Dedifferentiated amniotic fluid mesenchymal stem cell (primary cell): ENCODE measurements around the gene ESR1.
A peak's percentile ranks its signal among the peaks of the same experiment; 100 is the strongest.

ENCODE experiments used
- DNase-seq: peaks from one replicate; pipeline ENCODE4 v3.0.0-alpha.2; 2016; ENCODE audit errors: extremely low spot score

ESR1 gene

DNA sequence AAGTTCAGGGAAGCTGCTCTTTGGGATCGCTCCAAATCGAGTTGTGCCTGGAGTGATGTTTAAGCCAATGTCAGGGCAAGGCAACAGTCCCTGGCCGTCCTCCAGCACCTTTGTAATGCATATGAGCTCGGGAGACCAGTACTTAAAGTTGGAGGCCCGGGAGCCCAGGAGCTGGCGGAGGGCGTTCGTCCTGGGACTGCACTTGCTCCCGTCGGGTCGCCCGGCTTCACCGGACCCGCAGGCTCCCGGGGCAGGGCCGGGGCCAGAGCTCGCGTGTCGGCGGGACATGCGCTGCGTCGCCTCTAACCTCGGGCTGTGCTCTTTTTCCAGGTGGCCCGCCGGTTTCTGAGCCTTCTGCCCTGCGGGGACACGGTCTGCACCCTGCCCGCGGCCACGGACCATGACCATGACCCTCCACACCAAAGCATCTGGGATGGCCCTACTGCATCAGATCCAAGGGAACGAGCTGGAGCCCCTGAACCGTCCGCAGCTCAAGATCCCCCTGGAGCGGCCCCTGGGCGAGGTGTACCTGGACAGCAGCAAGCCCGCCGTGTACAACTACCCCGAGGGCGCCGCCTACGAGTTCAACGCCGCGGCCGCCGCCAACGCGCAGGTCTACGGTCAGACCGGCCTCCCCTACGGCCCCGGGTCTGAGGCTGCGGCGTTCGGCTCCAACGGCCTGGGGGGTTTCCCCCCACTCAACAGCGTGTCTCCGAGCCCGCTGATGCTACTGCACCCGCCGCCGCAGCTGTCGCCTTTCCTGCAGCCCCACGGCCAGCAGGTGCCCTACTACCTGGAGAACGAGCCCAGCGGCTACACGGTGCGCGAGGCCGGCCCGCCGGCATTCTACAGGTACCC, at the start of gene ESR1:
Gene ESR1, plus strand, starts transcription at position 170 of the 858 bp plus-strand sequence. Its CDS starts 231 bp downstream, at position 401.
- no peak for DNase-seq

DNA sequence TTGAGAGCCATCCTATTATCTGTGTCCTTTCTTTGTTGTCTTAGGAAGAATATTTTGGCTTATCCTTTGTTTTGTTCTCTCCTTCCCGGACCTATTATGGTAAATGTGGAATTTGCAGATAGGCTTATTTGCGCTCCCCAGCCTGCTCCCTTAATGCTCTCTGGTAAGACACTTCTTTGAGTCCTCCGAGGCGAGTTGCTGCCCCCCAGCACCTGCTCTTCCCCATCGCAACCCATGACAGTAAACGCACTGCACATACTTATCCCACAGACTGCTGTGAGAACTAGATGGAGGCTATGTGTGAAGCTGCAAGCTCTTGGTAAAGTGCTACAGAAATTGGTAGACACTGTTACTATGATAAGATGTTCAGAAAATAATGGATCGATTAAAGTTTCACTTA, 47.0 kb upstream of the ESR1 start:
- no peak for DNase-seq

DNA sequence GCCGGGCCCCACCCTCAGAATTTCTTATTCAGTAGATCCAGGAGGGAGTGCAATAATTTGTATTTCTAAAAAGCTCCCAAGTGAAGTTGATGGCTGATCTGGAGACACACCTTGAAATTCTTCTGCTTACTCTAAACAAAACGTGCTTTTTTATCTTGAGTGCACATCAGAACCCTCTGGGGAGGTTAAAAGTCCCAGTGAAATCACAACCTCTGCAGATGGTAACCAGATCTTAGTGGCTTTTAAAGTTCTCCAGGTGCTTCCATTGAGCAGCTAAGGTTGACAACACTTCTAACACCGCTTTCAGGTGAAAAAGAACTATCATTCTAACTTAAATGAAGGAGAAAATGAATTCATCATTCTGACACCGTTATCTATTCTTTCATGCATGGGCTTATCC, 45.6 kb upstream of the ESR1 start:
- no peak for DNase-seq

DNA sequence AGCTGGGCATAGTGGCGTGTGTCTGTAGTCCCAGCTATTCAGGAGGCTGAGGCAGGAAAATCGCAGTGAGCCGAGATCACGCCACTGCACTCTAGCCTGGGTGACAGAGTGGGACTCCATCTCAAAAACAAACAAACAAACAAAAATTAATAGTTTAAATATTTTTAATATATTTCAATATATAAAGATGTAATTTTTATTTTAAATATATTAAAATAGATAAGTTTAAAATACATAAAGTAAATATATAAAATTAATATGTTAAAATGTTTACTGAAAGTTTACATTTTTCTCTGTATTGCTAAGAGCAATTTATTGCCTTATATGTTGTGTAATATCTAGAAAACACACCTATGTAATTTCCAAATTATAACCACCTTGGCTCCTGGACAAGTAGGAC, 44.7 kb upstream of the ESR1 start:
- no peak for DNase-seq

DNA sequence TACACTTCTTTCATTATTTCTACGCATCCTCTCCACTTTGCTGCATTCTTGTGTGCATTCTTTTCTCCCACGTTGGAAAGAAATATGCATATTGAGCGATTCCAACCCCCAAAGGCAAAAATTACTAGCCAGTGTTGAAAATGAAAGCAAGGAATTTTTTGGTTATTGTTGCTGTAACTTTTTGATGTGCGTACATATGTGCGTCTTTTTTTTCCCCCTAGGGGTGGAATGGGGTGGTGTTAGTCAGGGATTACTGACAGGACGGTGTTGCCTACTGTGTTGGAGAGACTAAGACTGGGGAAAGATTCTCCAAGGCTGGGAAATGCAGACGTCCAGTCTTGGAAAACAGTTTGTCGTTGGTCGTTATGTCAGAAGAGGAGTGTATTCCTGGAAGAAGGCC, 44.2 kb upstream of the ESR1 start:
- DNase-seq: no peak

DNA sequence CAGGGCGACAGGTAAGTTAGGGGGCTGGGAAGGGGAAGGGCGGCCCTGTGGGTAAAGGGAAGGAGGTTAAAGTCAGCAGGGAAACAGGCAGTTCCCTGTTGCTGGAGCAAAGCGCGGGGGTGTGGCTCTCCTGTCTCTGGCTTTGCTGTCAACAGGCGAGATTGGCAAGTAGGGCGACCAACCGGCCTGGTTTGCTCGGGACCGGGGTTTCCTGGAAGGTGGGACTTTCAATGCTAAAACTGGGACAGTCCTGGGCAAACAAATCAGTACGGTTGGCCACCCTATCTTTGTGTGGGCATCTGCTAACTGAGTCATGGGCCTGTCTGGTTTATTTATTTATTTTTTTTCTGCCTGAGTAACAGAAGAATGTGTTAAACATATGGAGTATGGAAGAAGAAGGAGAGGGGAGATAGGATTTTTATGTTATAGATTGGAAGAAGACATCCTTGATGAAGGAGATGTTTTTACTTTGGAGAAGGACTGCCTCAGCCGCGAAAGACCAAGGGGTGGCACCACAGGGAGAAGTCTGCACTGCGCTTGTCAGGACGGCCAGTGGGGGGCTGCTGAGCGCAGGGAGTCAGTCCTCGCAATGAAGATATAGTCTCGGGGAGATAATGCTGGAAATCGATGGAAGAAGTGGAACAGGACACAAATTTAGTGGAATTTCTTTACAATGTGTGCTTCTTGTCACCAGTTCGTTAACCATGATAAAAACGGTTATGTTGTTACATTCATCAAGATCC, 43.4 kb upstream of the ESR1 start:
- DNase-seq: peak; percentile 19

DNA sequence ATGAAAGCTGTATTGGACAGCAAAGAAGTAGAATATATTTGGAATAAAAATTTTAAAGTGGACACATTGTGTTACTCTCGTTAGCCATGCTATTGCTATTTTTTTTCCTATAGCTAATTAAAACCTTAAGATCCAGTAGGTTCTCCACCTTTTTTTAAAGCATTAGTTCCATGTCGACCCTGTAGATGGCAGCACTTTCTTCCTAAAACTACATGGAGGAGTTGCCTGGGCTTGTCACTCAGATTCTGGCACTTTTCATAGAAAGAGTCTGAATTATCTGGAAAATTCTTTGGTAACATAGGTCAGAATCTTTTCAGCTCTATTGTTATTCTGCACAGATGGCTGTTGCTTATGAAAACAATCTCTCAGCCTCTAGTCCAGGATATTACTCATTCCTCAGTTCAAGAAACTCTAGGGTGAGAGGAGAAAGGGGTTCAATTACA, 42.0 kb upstream of the ESR1 start:
- peak; percentile 90 for DNase-seq

DNA sequence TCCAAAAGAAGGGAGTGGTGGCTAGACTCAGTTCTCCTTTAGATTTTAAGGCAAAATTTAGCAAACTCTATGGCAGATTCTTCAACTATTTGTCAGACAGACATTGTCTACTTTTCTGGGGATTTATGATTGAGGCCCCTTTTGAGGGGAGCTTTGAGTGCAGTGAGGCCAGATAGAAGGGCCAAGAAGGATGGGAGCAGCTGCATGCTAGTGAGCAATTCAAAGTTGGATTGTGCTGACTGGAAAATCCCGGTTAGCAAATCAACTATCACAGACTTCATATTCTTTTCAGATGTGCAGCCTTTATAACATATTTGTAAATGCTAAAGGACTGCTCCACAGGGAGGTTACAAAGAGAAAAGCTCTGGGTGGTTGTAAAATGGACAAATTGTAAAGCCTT, 35.0 kb upstream of the ESR1 start:
- DNase-seq: no peak

DNA sequence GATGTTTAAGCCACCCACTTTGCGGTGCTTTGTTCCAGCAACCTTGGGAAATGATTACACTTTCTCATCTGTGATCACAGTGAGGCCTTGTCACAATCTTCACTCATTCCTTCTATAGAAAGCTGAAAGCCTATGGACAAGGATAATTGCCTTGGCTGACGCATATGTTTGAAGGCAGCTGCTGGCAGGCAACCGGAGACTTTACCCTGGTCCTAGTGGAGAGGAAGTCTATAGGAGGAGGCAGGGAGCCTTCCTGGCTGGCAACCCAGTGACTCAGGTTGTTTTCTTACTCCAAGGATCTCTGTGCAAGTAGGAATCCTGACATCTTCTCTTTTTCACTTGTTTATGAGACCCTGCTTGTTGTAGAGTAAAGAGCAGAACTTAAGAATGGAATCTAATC, 34.1 kb upstream of the ESR1 start:
- no peak for DNase-seq

DNA sequence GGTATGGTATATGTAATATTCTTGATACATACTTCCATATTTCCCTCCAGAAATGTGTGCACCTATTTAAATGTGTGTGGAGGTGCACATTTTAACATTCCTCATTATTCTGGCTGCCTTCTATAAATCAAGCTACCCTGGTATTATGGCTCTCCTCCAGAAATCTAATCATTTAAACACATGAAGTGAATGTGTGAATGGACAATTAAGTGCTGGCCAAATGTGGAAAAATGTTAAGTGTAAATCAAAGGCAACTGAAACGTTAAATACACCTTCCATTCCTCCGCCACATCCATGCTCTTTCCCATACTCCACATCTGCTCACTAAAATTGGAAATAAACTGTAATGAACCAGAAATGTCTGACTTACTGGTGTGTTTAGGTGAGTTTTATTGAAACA, 24.9 kb upstream of the ESR1 start:
- DNase-seq: no peak

DNA sequence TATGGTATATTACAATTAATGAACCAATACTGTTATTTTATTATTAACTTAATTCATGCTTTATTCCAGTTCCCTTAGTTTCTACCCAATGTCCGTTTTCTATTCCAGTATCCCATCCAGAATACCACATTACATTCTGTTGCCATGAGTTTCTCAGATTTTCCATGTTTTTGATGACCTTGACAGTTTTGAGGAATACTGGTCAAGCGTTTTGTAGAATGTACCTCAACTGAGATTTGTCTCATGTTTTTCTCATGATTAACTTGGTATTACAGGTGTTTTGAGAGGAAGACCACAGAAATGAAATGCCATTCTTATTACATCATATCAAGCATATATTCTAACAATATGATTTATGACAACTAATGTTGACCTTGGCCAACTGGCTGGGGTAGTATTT, 23.8 kb upstream of the ESR1 start:
- DNase-seq: no peak

DNA sequence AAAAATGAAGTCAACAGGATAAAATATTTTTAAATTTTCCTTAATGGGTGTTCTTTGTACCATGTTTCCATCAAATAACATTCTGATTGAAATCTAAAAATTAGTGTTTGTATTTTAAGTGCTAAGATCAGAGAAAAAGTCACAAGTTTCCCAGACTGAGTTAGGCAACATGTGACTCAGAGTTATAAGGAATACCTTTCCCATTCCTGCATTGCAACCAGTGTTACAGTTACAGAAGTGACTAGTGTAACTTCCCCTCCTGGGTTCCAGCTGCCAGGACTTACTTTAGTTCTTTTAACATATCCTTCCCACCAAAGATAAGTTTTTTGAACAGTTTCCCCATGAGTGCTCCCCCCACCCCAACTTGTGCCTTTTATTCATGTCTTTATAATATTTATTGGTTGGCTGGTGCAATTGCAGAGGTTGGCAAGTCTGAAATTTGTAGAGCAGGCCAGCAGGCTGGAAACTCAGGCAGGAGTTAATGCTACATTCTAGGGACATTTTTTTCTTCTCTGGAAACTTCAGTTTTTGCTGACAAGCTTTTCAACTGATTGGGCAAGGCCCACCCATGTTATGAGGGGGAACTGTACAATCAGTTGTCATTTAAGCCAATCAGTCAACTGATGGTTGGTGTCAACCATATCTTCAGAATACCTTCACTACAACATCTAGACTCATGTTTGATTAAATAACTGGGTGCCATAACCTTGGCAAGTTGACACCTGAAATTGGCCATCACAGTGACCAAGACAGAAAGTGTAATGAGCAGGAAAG, 22.9 kb upstream of the ESR1 start:
- DNase-seq: no peak

DNA sequence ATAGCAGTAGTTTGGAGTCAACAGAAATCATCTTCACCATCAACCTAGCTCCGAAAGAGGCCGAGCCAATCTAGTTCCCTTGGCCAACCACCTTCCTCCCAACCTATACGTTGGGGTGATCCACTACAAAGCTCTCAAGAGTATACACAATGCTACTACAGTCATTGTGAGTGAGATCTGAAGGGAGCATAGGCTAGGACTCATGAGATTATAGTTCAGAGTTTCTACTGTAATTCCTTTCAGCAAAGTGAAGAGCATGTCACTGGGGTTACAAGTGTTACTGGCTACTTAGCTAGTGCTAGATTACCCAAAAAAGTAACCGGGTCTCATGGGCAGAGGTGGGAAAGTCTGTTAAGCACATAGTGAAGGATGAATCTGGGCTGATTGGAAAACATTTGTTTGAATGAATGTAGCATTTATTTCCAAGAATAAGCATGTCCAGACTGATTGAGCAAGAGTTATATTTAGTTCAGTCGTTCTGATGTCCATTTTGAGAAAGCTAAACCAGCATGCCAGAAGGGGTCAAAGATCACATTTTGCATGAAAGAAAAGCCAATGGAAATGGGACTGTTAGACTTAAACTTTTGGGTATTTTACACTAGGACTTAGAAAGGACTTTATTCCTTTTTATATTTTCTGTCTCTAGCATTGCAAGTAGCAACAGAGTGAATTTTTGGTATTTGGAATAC, 10.5 kb upstream of the ESR1 start:
- no peak for DNase-seq

DNA sequence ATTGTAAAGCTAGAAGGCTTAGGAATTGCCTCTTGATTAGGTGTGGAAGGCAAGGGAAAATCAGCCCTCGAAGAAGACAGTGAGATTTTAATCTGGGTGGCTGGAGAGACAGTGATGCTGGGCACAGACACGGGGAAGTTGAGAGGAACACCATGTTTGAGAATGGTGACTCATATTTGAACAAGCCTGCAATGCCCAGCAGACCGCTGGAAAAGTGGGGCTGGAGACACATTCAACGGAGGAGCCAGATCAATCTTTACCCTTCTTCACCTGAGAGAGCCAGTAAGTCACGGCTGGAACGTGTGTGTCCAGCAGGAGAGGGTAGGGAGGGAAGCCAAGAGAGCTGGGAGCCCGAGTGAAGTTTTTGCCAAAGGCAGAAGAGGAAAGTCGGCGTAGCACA, 3.7 kb upstream of the ESR1 start:
- no peak for DNase-seq

DNA sequence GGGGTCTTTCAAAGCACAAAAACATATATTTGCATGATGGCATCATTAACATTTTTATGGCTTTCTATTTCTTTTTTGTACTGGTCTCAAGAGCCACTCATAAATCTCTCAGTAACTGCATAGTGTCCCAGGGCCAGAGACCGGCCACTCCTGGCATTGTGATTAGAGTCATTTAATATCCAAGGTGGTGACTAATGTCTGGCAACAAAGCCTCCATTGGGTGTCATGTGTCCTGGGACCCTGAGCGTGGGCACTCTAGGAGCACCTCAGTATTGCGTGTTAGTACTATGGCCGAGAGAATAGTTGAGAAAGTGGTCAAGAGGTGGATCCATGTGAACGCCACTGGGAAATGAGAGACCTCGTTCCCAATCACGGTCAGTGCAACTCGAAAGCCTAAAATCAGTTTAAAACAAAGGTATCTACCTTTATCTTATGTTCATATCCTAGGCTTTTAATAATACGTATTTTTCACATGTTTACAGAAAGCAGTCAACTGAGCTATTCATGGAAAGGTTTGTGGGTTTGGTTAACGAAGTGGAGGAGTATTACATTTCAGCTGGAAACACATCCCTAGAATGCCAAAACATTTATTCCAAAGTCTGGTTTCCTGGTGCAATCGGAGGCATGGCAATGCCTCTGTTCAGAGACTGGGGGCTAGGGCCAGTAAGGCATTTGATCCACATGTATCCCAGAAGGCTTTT, 2.7 kb upstream of the ESR1 start:
- no peak for DNase-seq

DNA sequence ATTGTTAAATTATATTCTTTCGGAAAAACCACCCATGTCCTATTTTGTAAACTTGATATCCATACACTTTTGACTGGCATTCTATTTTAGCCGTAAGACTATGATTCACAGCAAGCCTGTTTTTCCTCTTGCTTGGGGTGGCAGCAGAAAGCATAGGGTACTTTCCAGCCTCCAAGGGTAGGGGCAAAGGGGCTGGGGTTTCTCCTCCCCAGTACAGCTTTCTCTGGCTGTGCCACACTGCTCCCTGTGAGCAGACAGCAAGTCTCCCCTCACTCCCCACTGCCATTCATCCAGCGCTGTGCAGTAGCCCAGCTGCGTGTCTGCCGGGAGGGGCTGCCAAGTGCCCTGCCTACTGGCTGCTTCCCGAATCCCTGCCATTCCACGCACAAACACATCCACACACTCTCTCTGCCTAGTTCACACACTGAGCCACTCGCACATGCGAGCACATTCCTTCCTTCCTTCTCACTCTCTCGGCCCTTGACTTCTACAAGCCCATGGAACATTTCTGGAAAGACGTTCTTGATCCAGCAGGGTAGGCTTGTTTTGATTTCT, 2.1 kb upstream of the ESR1 start:
- DNase-seq: no peak

DNA sequence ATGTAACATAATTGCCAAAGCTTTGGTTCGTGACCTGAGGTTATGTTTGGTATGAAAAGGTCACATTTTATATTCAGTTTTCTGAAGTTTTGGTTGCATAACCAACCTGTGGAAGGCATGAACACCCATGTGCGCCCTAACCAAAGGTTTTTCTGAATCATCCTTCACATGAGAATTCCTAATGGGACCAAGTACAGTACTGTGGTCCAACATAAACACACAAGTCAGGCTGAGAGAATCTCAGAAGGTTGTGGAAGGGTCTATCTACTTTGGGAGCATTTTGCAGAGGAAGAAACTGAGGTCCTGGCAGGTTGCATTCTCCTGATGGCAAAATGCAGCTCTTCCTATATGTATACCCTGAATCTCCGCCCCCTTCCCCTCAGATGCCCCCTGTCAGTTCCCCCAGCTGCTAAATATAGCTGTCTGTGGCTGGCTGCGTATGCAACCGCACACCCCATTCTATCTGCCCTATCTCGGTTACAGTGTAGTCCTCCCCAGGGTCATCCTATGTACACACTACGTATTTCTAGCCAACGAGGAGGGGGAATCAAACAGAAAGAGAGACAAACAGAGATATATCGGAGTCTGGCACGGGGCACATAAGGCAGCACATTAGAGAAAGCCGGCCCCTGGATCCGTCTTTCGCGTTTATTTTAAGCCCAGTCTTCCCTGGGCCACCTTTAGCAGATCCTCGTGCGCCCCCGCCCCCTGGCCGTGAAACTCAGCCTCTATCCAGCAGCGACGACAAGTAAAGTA, 547 bp upstream of the ESR1 start:
- DNase-seq: no peak

DNA sequence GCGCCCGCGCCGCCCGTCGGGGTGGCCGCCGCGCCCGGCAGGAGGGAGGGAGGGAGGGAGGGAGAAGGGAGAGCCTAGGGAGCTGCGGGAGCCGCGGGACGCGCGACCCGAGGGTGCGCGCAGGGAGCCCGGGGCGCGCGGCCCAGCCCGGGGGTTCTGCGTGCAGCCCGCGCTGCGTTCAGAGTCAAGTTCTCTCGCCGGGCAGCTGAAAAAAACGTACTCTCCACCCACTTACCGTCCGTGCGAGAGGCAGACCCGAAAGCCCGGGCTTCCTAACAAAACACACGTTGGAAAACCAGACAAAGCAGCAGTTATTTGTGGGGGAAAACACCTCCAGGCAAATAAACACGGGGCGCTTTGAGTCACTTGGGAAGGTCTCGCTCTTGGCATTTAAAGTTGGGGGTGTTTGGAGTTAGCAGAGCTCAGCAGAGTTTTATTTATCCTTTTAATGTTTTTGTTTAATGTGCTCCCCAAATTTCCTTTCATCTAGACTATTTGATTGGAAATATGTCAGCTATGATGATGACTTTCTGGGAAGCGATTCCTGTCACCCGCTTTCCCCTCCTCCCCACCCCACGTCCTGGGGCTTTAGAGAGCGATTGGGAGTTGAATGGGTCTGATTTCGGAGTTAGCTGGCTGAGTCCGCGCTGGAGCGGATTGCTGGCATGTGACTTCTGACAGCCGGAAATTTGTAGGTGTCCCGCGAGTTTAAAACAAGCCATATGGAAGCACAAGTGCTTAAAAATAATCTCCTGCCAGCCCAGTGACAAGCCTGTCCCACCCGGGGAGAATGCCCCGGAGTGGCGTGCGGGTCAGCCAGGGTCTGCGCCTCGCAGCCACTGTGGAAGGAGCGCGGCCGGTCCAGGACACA, 1.1 kb downstream of the ESR1 start:
- no peak for DNase-seq

DNA sequence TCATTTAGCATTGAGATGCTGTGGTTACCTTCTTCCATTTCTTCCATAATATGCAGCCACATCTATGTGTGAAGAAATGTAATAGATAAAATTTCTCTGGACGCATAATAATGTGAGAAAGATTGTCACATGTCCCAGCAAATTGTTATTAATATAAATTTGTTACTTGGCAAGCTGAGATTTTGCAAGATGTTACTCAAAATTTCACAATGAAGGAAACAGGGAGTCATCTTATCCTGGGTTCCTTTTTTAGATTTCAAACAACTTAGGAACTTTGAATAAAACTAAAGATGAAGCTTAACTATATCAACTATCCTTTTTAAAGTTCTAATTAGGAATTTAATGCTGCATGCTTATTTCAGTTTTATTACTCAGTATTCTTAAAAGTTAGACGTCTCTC, 3.6 kb downstream of the ESR1 start:
- no peak for DNase-seq
